Endothelial cell of umbilical vein (primary cell): Measurements from ENCODE around the gene FALEC. TPM values are rescaled to one million over a fixed set of nuclear protein-coding genes. Genes with fewer than 3 reads are reported as not detected.

Experiments used
- BruUV-seq: library from RNA; stranded (reverse); fragments of 400-500 nt; replicated peaks from 2 replicates; lab custom pipeline; 2021; lab: Mats Ljungman, UMichigan
- CTCF ChIA-PET: fragments of 300-600, 350-600 bp; sonication (Branson Sonifier 250); formaldehyde crosslinking; loops from one replicate; lab custom pipeline; 2021; ENCODE audit warnings: antibody characterized with exemption, inconsistent platforms; lab: Charles Lee
- POLR2A ChIA-PET: fragments of 300-600, 350-600 bp; sonication (Branson Sonifier 250); formaldehyde crosslinking; loops from one replicate; lab custom pipeline; 2021; ENCODE audit warnings: antibody characterized with exemption, inconsistent platforms; lab: Charles Lee
- DNase-seq: peaks from one replicate; pipeline ENCODE4 v3.0.0-alpha.2; 2011; ENCODE audit warnings: low read depth, low spot score
- FAIRE-seq: peaks from 2 replicates; lab custom pipeline; 2011; peaks lifted over from hg19 to GRCh38; lab: Jason Lieb, UNC
- H2AFZ ChIP-seq: 2 replicates; pipeline ENCODE4 v1.6.0; 2012; ENCODE audit warnings: low read depth, low read length, control low read depth, inconsistent platforms
- H3K27ac ChIP-seq: 2 replicates; pipeline ENCODE4 v1.5.1; 2011; ENCODE audit warnings: low read depth, mild to moderate bottlenecking, control low read depth, low read length, moderate library complexity; ENCODE audit not compliant: insufficient read depth
- H3K27me3 ChIP-seq, 2 experiments: 2 replicates each; pipeline versions ENCODE4 v1.6.0 to v1.6.1; 2011; ENCODE audit warnings: low read length in 2 of 2, mixed read lengths in 1 of 2; ENCODE audit not compliant: control insufficient read depth in 2 of 2, insufficient read depth in 2 of 2
- H3K36me3 ChIP-seq, 2 experiments: 2 replicates in 1 of 2; 3 replicates in 1 of 2; pipeline ENCODE4 v1.5.1; 2011; ENCODE audit warnings: low read length in 2 of 2, mild to moderate bottlenecking in 1 of 2, moderate library complexity in 1 of 2; ENCODE audit not compliant: control insufficient read depth in 2 of 2, insufficient read depth in 2 of 2; ENCODE audit errors: extremely low read depth in 1 of 2
- H3K4me1 ChIP-seq: 3 replicates; pipeline ENCODE4 v1.5.1; 2011; ENCODE audit warnings: mild to moderate bottlenecking, low read length; ENCODE audit not compliant: control insufficient read depth, insufficient read depth; ENCODE audit errors: extremely low read depth
- H3K4me2 ChIP-seq: 2 replicates; pipeline ENCODE4 v1.6.1; 2011; ENCODE audit warnings: low read length, control low read depth, mixed read lengths; ENCODE audit not compliant: insufficient read depth
- H3K4me3 ChIP-seq, 3 experiments: fragments of 200-600 bp in 1 of 3; sonication (generic), shearing (Covaris generic) in 1 of 3; replicated peaks in 1 of 3; 2 replicates each; pipeline ENCODE4 v1.5.1; 2011 to 2016; ENCODE audit warnings: control low read depth in 3 of 3, low read length in 3 of 3, mild to moderate bottlenecking in 2 of 3, inconsistent platforms in 1 of 3, low read depth in 1 of 3, moderate library complexity in 1 of 3; ENCODE audit not compliant: insufficient read depth in 1 of 3
- H3K79me2 ChIP-seq: 2 replicates; pipeline ENCODE4 v1.6.0; 2012; ENCODE audit warnings: low read length, inconsistent platforms; ENCODE audit not compliant: control insufficient read depth, insufficient read depth
- H3K9ac ChIP-seq: replicated peaks from 2 replicates; pipeline ENCODE3; 2011; ENCODE audit warnings: low read length, control low read depth; ENCODE audit not compliant: insufficient read depth; ENCODE audit errors: extremely low read depth
- H3K9me1 ChIP-seq: replicated peaks from 3 replicates; pipeline ENCODE4 v1.6.0; 2011; ENCODE audit warnings: mild to moderate bottlenecking, low read length; ENCODE audit not compliant: control insufficient read depth, insufficient read depth; ENCODE audit errors: extremely low read depth
- H3K9me3 ChIP-seq: replicated peaks from 2 replicates; pipeline ENCODE4 v1.5.1; 2012; ENCODE audit warnings: low read length, inconsistent platforms; ENCODE audit not compliant: control insufficient read depth, insufficient read depth
- H4K20me1 ChIP-seq: replicated peaks from 2 replicates; pipeline ENCODE3; 2011; ENCODE audit warnings: mild to moderate bottlenecking, low read length; ENCODE audit not compliant: control insufficient read depth, insufficient read depth; ENCODE audit errors: extremely low read depth
- CTCF ChIP-seq, 2 donors: IDR thresholded peaks; 1 replicate in 1 of 2; 2 replicates in 1 of 2; pipeline ENCODE4 v1.5.1; 2011; ENCODE audit warnings: low read length in 2 of 2, mild to moderate bottlenecking in 2 of 2, moderate library complexity in 2 of 2, control low read depth in 1 of 2, inconsistent platforms in 1 of 2, low read depth in 1 of 2; ENCODE audit not compliant: insufficient read depth in 1 of 2; ENCODE audit errors: extremely low read depth in 1 of 2
- EZH2 ChIP-seq: IDR thresholded peaks from 2 replicates; pipeline ENCODE4 v1.6.1; 2012; ENCODE audit warnings: borderline replicate concordance, low read depth, mild to moderate bottlenecking, moderate library complexity, low read length, inconsistent platforms; ENCODE audit not compliant: severe bottlenecking
- FOS ChIP-seq: IDR thresholded peaks from 2 replicates; pipeline ENCODE4 v1.6.1; 2011; ENCODE audit warnings: mild to moderate bottlenecking, low read length, moderate library complexity, borderline replicate concordance; ENCODE audit not compliant: insufficient read depth
- GATA2 ChIP-seq: IDR thresholded peaks from 2 replicates; pipeline ENCODE4 v1.7.0; 2011; ENCODE audit warnings: low read depth, mild to moderate bottlenecking, moderate library complexity, mixed read lengths, low read length; ENCODE audit not compliant: insufficient read length, insufficient read depth
- JUN ChIP-seq: IDR thresholded peaks from 2 replicates; pipeline ENCODE4 v1.6.1; 2011; ENCODE audit warnings: borderline replicate concordance, low read depth; ENCODE audit not compliant: insufficient read length, insufficient read depth
- MAX ChIP-seq: IDR thresholded peaks from 2 replicates; pipeline ENCODE4 v1.6.1; 2011; ENCODE audit not compliant: insufficient read depth, insufficient read length
- MYC ChIP-seq: IDR thresholded peaks from one replicate; pipeline ENCODE4 v1.6.1; 2011; ENCODE audit warnings: mild to moderate bottlenecking, low read depth, low read length
- POLR2A ChIP-seq: IDR thresholded peaks from 2 replicates; pipeline ENCODE4 v1.6.1; 2012; ENCODE audit warnings: low read depth, mild to moderate bottlenecking, control low read depth, low read length
- POLR2AphosphoS5 ChIP-seq: IDR thresholded peaks from 2 replicates; pipeline ENCODE4 v1.6.1; 2012; ENCODE audit warnings: low read depth, mild to moderate bottlenecking, control low read depth, low read length, moderate library complexity; ENCODE audit not compliant: insufficient read depth
- dilution Hi-C: fragments of 300-500 bp; cut with MboI; formaldehyde crosslinking; loops from one replicate; pipeline ENCODE4 v1.15.0; 2019; ENCODE audit warnings: low sequenced_read_pairs; ENCODE audit not compliant: extremely low pct_ligation_motif_present
- intact Hi-C: fragments of 100-400 bp; cut with micrococcal nuclease; formaldehyde crosslinking; loops from one replicate; pipeline ENCODE4 v1.10.0; 2022
- polyA plus RNA-seq, 4 experiments: library from polyadenylated mRNA; depleted of rRNA in 3 of 4; stranded (reverse) in 3 of 4; unstranded in 1 of 4; fragments of >200 nt; gene quantifications; 2 replicates each; pipeline versions ENCODE4 v1.2.1 to v1.2.3, GENCODE V29; 2011 to 2012; ENCODE audit warnings: missing spikeins in 1 of 4
- total RNA-seq: library from RNA; stranded (reverse); gene quantifications from 2 replicates; pipeline ENCODE4 v1.2.3, GENCODE V29; 2021

Gene FALEC
- total and polyA plus RNA-seq, 2 donors (not counting 3 experiments of a cell fraction or from before 2014, with no cell fraction given), result not detected

- H3K9me1 ChIP-seq, result no peaks in the 10 kb centered on the region
- H3K4me1 ChIP-seq, result no peaks in the 10 kb centered on the region
- intact Hi-C loops, result no loop called here
- H3K4me3 ChIP-seq, result no peak overlapping the region
- ChIA-PET CTCF (interaction anchor here (1.0 to 2.8 kb wide), 4 partner anchors 9 to 282 kb away, joined by 3 to 10 read pairs (median 5); partner anchors contain the start of genes ENSA and FALEC), POLR2A (no interaction called here)
- dilution Hi-C loops, result no loop called here
- BruUV-seq, result no TSS peak
- H2AFZ ChIP-seq, result peak overlapping the region; percentile 20
- no peaks in the 10 kb centered on the region for H3K27me3 ChIP-seq
- H3K27ac ChIP-seq, result no peak overlapping the region
- H4K20me1 ChIP-seq, result no peaks in the 10 kb centered on the region
- H3K9me3 ChIP-seq, result no peaks in the 10 kb centered on the region
- peak; percentile 46 for FAIRE-seq
- H3K4me2 ChIP-seq, result no peak overlapping the region
- TF ChIP-seq MAX, result no peak
- no peak for TF ChIP-seq POLR2A
- no peak for TF ChIP-seq MYC
- no peak for TF ChIP-seq GATA2
- TF ChIP-seq FOS, result no peak
- TF ChIP-seq POLR2AphosphoS5, result no peak
- TF ChIP-seq JUN, result no peak
- no peak for TF ChIP-seq CTCF (IDR thresholded peaks at IDR 0.05; ENCODE audit: extremely low read depth in 1 of 2, insufficient read depth in 1 of 2, low read depth in 1 of 2, low read length in 2 of 2)
- TF ChIP-seq EZH2, result no peak
- H3K79me2 ChIP-seq, result no peaks in the 10 kb centered on the region
- no peak overlapping the region for H3K9ac ChIP-seq
- DNase-seq, result peak; percentile 39
- no peaks in the 10 kb centered on the region for H3K36me3 ChIP-seq
These were observed 22.5 kb downstream of the FALEC start for GRCh38 chr1:150537732-150538684.
